Mucosa of rectum (tissue), 2 donors: ENCODE data around the gene FBXO34.

Source experiments
- H3K27ac ChIP-seq, 2 donors: one replicate each; pipeline ENCODE4 v1.7.0; 2013; ENCODE audit warnings: inconsistent platforms in 2 of 2, low read depth in 2 of 2, low read length in 2 of 2
- H3K27me3 ChIP-seq, 2 donors: one replicate each; pipeline ENCODE4 v1.7.0; 2013; ENCODE audit warnings: low read length in 2 of 2; ENCODE audit not compliant: control insufficient read depth in 2 of 2, insufficient read depth in 2 of 2
- H3K36me3 ChIP-seq, 2 donors: one replicate each; pipeline ENCODE4 v1.7.0; 2013; ENCODE audit warnings: low read length in 2 of 2; ENCODE audit not compliant: control insufficient read depth in 2 of 2, insufficient read depth in 2 of 2
- H3K4me1 ChIP-seq, 2 donors: one replicate each; pipeline ENCODE4 v1.7.0; 2013; ENCODE audit warnings: low read length in 2 of 2, mild to moderate bottlenecking in 1 of 2; ENCODE audit not compliant: control insufficient read depth in 2 of 2, insufficient read depth in 2 of 2
- H3K4me3 ChIP-seq, 2 donors: one replicate each; pipeline ENCODE4 v1.7.0; 2013; ENCODE audit warnings: low read length in 2 of 2
- H3K9ac ChIP-seq, 2 donors: one replicate each; pipeline ENCODE4 v1.7.0; 2013; ENCODE audit warnings: low read length in 2 of 2, low read depth in 1 of 2, mild to moderate bottlenecking in 1 of 2
- H3K9me3 ChIP-seq, 2 donors: one replicate each; pipeline ENCODE4 v1.7.0; 2013; ENCODE audit warnings: low read length in 2 of 2; ENCODE audit not compliant: control insufficient read depth in 2 of 2
- donor health status: healthy.
- donor health status: Normal muscosa, but diverticular disease.

Gene FBXO34

DNA sequence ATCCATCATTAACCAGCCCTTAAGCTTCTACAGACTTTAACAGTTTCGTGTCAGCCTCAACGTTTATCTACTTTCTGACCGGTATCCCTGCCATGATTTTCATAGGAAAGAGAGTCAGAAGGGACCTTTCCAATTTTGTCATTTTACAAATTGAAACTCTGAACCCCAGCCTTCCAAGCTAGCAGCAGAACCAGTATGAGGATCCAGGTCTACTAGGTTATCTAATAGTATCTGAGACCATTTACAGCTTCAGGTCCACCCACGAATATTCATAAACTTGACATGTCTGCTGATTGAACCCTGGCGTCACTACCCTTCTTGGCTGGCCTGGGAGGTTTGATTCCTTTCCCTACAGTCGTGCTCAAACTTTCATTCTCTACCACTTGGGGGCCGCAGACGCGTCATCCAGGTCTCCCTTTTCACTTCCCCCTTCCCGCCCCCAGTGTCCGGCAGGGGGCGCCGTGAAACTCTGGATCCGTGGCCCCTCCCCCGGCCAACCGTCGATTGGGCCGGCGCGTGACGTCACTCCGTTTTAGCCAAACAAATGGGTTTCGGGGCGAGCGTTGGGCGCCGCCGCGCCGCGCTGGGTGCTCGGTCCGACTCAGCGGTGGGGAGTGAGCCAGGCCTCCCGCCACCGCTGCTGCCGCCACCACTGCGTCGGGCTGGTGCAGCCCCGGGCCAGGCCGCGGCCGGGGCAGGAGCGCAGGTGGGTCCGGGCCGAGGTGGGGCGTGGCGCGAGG is at the start of gene FBXO34:
Gene FBXO34 (plus strand): TSS at position 590 of the 740 bp plus-strand sequence. CDS start 78,970 bp downstream, outside the sequence.
- Histone ChIP-seq H3K4me1 (peaks cover 10 to 16% of the 10 kb centered on the region in 2 donors), H3K27ac (peak within 1 kb of the TSS; percentile 96 to 97), H3K36me3 (no peaks in the 10 kb centered on the region), H3K4me3 (peak within 1 kb of the TSS; percentile 97 to 99), H3K9ac (peak within 1 kb of the TSS; percentile 100), H3K9me3 (no peaks in the 10 kb centered on the region), H3K27me3 (no peaks in the 10 kb centered on the region)

DNA sequence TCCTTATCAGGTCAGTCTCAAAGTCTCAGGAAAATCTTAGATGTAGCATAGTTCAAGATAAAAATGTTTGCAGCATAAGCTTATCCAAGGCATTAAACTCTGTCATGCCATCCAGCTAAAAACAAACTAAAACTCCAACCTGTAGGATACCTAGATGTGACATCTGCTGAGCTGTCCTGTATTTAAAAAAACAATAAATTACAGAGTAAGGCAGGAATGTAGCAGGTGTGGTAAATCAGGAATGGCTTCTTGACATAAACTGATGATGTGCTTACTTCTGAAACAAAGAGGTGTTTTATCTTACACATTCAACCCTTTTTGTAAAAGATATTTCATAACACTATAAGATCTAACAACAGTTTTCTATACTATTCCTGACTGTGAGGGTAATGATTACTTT is 49.3 kb upstream of the FBXO34 start:
- H3K9me3 ChIP-seq, result peaks cover 0 to 3% of the 10 kb centered on the region in 2 donors
- H3K27me3 ChIP-seq, result no peaks in the 10 kb centered on the region
- H3K27ac ChIP-seq, result no peak overlapping the region
- H3K9ac ChIP-seq, result no peak overlapping the region
- H3K36me3 ChIP-seq, result no peaks in the 10 kb centered on the region
- no peaks in the 10 kb centered on the region for H3K4me1 ChIP-seq
- no peak overlapping the region for H3K4me3 ChIP-seq

DNA sequence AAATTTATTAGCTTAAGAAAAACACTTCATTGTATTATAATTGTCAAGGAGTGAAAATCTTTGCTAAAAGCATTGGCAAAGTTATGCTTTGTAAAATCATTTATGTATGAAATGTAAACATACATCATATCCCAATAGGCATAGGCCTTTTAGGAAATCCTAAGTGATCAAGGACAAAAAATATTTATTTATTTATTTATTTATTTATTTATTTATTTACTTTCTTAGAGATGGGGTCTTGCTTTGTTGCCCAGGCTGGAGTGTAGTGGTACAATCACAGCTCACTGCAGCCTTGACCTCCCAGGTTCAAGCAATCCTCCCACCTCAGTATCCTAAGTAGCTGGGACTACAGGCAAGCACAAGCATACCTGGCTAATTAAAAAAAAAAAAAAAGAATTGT is 47.9 kb upstream of the FBXO34 start:
- H3K9me3 ChIP-seq, result peaks cover 0 to 3% of the 10 kb centered on the region in 2 donors
- no peak overlapping the region for H3K27ac ChIP-seq
- H3K27me3 ChIP-seq, result no peaks in the 10 kb centered on the region

DNA sequence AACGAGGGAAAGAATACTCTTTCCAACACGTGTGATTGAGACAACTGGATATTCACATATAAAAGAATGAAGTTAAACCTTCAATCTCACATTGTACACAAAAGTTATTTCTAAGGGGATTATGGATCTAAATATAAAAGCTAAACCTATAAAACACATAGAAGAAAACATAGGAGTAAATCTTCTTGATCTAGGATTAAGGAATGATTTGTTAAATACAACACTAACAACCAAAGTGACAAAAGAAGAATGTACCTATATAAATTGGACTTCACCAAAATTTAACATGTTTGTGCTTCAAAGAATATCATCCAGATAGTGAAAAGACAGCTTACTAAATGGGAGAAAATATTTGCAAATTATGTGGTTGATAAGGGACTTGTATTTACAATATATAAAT is 43.0 kb upstream of the FBXO34 start:
- Histone ChIP-seq H3K4me3 (no peak overlapping the region), H3K9ac (no peak overlapping the region), H3K4me1 (no peaks in the 10 kb centered on the region), H3K27me3 (no peaks in the 10 kb centered on the region), H3K27ac (no peak overlapping the region), H3K36me3 (no peaks in the 10 kb centered on the region), H3K9me3 (peaks cover 0 to 3% of the 10 kb centered on the region in 2 donors)

More for the DNA sequence above, 47.9 kb upstream of the FBXO34 start:
- Histone ChIP-seq H3K9ac (no peak overlapping the region), H3K4me1 (no peaks in the 10 kb centered on the region), H3K4me3 (no peak overlapping the region), H3K36me3 (no peaks in the 10 kb centered on the region)

- no peak overlapping the region for H3K9ac ChIP-seq
- no peaks in the 10 kb centered on the region for H3K4me1 ChIP-seq
- no peaks in the 10 kb centered on the region for H3K9me3 ChIP-seq
- no peaks in the 10 kb centered on the region for H3K27me3 ChIP-seq
- no peak overlapping the region for H3K4me3 ChIP-seq
- no peaks in the 10 kb centered on the region for H3K36me3 ChIP-seq
- H3K27ac ChIP-seq, result no peak overlapping the region
These were observed 37.6 kb upstream of the FBXO34 start for GRCh38 chr14:55233591-55233990.

DNA sequence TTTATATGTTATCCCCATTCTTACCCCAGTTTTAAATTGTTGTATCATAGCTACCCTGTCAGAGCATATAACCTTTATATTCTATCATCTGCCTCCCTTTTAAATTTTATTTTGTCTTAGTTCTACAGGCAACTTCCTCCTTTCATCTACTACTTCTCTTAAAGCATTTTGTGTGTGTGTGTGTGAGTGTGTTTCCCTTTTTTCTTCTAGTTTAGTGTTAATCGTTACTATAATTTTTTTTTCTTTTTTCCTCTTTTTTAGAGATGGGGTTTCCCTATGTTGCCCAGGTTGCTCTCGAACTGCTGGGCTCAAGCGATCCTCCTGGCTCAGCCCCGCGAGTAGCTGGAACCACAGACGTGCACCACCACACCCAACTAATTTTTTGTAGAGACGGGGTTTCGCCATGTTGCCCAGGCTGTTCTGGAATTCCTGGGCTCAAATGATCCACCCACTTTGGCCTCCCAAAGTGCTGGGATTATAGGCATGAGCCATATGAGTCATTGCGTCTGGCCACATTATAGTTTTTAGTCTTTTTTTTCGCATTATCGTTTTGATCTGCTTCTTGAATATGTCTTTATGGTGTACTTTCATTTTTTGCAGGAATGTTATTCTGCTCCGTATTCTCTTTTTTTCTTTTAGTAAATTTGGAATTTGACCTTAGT is 33.1 kb upstream of the FBXO34 start:
- no peak overlapping the region for H3K27ac ChIP-seq
- H3K4me1 ChIP-seq, result no peaks in the 10 kb centered on the region
- H3K27me3 ChIP-seq, result peaks cover 0 to 4% of the 10 kb centered on the region in 2 donors
- no peaks in the 10 kb centered on the region for H3K36me3 ChIP-seq
- no peak overlapping the region for H3K9ac ChIP-seq
- no peaks in the 10 kb centered on the region for H3K9me3 ChIP-seq
- H3K4me3 ChIP-seq, result no peak overlapping the region

DNA sequence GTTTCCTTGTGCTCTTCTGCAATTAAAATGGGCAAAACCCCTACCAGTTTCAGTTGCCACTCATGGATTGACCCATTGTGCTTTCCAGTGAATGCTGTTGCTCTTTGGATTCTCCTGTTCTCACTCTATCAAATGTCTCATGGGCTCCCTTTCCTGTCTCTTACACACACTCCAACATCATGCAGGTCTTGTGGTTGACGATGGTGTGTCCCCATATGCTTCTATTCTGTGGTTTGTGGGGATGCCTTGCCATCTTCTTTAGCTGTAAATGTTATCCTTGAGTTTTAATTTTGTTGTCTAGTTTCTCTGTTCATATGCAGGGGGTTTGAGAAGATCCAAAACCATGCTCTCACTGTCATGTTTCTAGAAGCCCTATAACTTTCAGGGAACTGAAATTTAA is 31.9 kb upstream of the FBXO34 start:
- no peaks in the 10 kb centered on the region for H3K9me3 ChIP-seq
- H3K9ac ChIP-seq, result no peak overlapping the region
- no peak overlapping the region for H3K27ac ChIP-seq
- H3K36me3 ChIP-seq, result no peaks in the 10 kb centered on the region
- peaks cover 0 to 4% of the 10 kb centered on the region in 2 donors for H3K27me3 ChIP-seq
- H3K4me1 ChIP-seq, result no peaks in the 10 kb centered on the region
- no peak overlapping the region for H3K4me3 ChIP-seq

GRCh38 chr14:55240526-55241178 is 30.6 kb upstream of the FBXO34 start:
- Histone ChIP-seq H3K36me3 (no peaks in the 10 kb centered on the region), H3K9me3 (no peaks in the 10 kb centered on the region), H3K9ac (no peak overlapping the region), H3K4me1 (no peaks in the 10 kb centered on the region), H3K27me3 (peaks cover 0 to 4% of the 10 kb centered on the region in 2 donors), H3K27ac (no peak overlapping the region), H3K4me3 (no peak overlapping the region)

- Histone ChIP-seq H3K4me3 (no peak overlapping the region), H3K4me1 (no peaks in the 10 kb centered on the region), H3K9ac (no peak overlapping the region), H3K36me3 (no peaks in the 10 kb centered on the region), H3K27me3 (peaks cover 0 to 4% of the 10 kb centered on the region in 2 donors), H3K27ac (no peak overlapping the region), H3K9me3 (no peaks in the 10 kb centered on the region)
These were observed 29.5 kb upstream of the FBXO34 start for GRCh38 chr14:55241673-55242072.

- H3K4me1 ChIP-seq, result no peaks in the 10 kb centered on the region
- H3K9me3 ChIP-seq, result no peaks in the 10 kb centered on the region
- H3K27ac ChIP-seq, result no peak overlapping the region
- no peak overlapping the region for H3K4me3 ChIP-seq
- no peaks in the 10 kb centered on the region for H3K36me3 ChIP-seq
- peaks cover 0 to 4% of the 10 kb centered on the region in 2 donors for H3K27me3 ChIP-seq
- H3K9ac ChIP-seq, result no peak overlapping the region
These were observed 27.8 kb upstream of the FBXO34 start for GRCh38 chr14:55243386-55243785.
